HL-60/S4 (cell line): ENCODE results near the gene GHDC.

Source experiments
- in situ Hi-C: fragments of 300-500 bp; cut with MboI; formaldehyde crosslinking; loops from 2 replicates; pipeline ENCODE4 v1.14.3; 2022; ENCODE audit warnings: low sequenced_read_pairs

GHDC gene

GRCh38 chr17:42183741-42184711 is 10.3 kb downstream of the GHDC start:
- in situ Hi-C loops, result no loop called here

- in situ Hi-C loops, result no loop called here
These were observed 11.2 kb downstream of the GHDC start for GRCh38 chr17:42182927-42183734.

GRCh38 chr17:42181851-42182207 is 12.5 kb downstream of the GHDC start:
- in situ Hi-C loops, result no loop called here

GRCh38 chr17:42180922-42181850 is 13.1 kb downstream of the GHDC start, which contains the start of gene KCNH4:
TSS of gene KCNH4 (minus strand) at chr17:42181142. CDS start at chr17:42180945, 197 bp downstream.
- in situ Hi-C loops, result no loop called here

- in situ Hi-C loops, result no loop called here
These were observed 13.8 kb downstream of the GHDC start for GRCh38 chr17:42180411-42180921.

- in situ Hi-C loops, result no loop called here
These were observed 14.3 kb downstream of the GHDC start for GRCh38 chr17:42179911-42180410.

- in situ Hi-C loops, result no loop called here
These were observed 15.0 kb downstream of the GHDC start for GRCh38 chr17:42179335-42179734.

GRCh38 chr17:42178817-42179216 is 15.5 kb downstream of the GHDC start:
- in situ Hi-C loops, result no loop called here

GRCh38 chr17:42177684-42178083 is 16.6 kb downstream of the GHDC start:
- in situ Hi-C loops, result no loop called here

GRCh38 chr17:42174126-42174783 is 20.0 kb downstream of the GHDC start:
- in situ Hi-C loops, result no loop called here

GRCh38 chr17:42171831-42172230 is 22.5 kb downstream of the GHDC start:
- in situ Hi-C loops, result no loop called here

GRCh38 chr17:42169351-42169750 is 24.9 kb downstream of the GHDC start:
- in situ Hi-C loops, result no loop called here

- in situ Hi-C loops, result no loop called here
These were observed 26.5 kb downstream of the GHDC start for GRCh38 chr17:42167807-42168206.

- in situ Hi-C loops, result no loop called here
These were observed 28.0 kb downstream of the GHDC start for GRCh38 chr17:42166196-42166763.

- in situ Hi-C loops, result no loop called here
These were observed 28.5 kb downstream of the GHDC start for GRCh38 chr17:42165751-42166150.

- in situ Hi-C loops, result no loop called here
These were observed 30.4 kb downstream of the GHDC start for GRCh38 chr17:42163696-42164407.

- in situ Hi-C loops, result no loop called here
These were observed 31.2 kb downstream of the GHDC start for GRCh38 chr17:42163113-42163512.

- in situ Hi-C loops, result no loop called here
These were observed 33.8 kb downstream of the GHDC start for GRCh38 chr17:42160531-42160910.
